Astrocyte (in vitro differentiated cells and primary cell): ENCODE measurements around the gene ANKRD62.

Experiments
- CTCF ChIP-seq: IDR thresholded peaks from 2 replicates; pipeline ENCODE4 v1.5.1; 2011; ENCODE audit warnings: low read depth, mild to moderate bottlenecking, inconsistent platforms, low read length, moderate library complexity; ENCODE audit not compliant: insufficient read depth
- EZH2 ChIP-seq: IDR thresholded peaks from 2 replicates; pipeline ENCODE4 v1.6.1; 2012; ENCODE audit warnings: mild to moderate bottlenecking, low read length, inconsistent platforms; ENCODE audit not compliant: insufficient read depth

- TF ChIP-seq CTCF = no peak
- no peak for TF ChIP-seq EZH2
Measured at GRCh38 chr18:12162786-12163185, 69.1 kb downstream of the ANKRD62 start.
